ENCODE measurements around the gene RBMS3. TPM values are rescaled to one million over a fixed set of nuclear protein-coding genes. Genes with fewer than 3 reads are reported as not detected.
"Not testable (repeated sequence)": the region's sequence is repeated elsewhere in the genome, so short reads cannot be mapped to it uniquely, and the experiment has no call there.

RBMS3 gene
- total RNA-seq, 2 donors from 2014 or later = 31.7 to 45.1 TPM

- Histone ChIP-seq H3K27ac (no peak overlapping the region), H3K9me3 (no peaks in the 10 kb centered on the region), H3K4me1 (replicated peaks) (no peaks in the 10 kb centered on the region), H3K4me3 (no peak overlapping the region), H3K36me3 (no peaks in the 10 kb centered on the region), H3K27me3 (replicated peaks; ENCODE audit: insufficient read depth) (no peaks in the 10 kb centered on the region)
- TF ChIP-seq POLR2AphosphoS5 (IDR thresholded peaks at IDR 0.05) (no peak), POLR2A (IDR thresholded peaks at IDR 0.05) (no peak), CTCF (IDR thresholded peaks at IDR 0.05) (no peak)
- intact Hi-C loops (cut with DNase I) = loop anchor here (10.0 kb wide), 1 partner anchor 105 kb away; the partner anchor contains the start of gene RBMS3
- 41% methylated on average over 2 of the region's 2 CpGs for WGBS
- no peak for DNase-seq (ENCODE audit: low spot score)
These were observed 108.5 kb downstream of the RBMS3 start for GRCh38 chr3:29389362-29389761.

GRCh38 chr3:29392625-29393388 lies 111.9 kb downstream of the RBMS3 start:
- no peak for DNase-seq (ENCODE audit: low spot score)

GRCh38 chr3:29393946-29394345 lies 113.1 kb downstream of the RBMS3 start:
- DNase-seq (ENCODE audit: low spot score); H3K9me3 ChIP-seq; intact Hi-C loops (cut with DNase I); H3K27ac ChIP-seq; H3K4me1 ChIP-seq (replicated peaks); H3K36me3 ChIP-seq; H3K4me3 ChIP-seq; H3K27me3 ChIP-seq (replicated peaks; ENCODE audit: insufficient read depth): not testable (repeated sequence)
- 92% methylated on average over 4 of the region's 4 CpGs for WGBS

More at GRCh38 chr3:29392625-29393388, 111.9 kb downstream of the RBMS3 start:
- Histone ChIP-seq H3K36me3 (no peaks in the 10 kb centered on the region), H3K27me3 (replicated peaks; ENCODE audit: insufficient read depth) (no peaks in the 10 kb centered on the region), H3K27ac (no peak overlapping the region), H3K4me1 (replicated peaks) (no peaks in the 10 kb centered on the region), H3K4me3 (no peak overlapping the region), H3K9me3 (no peaks in the 10 kb centered on the region)
- TF ChIP-seq POLR2A (IDR thresholded peaks at IDR 0.05) (no peak), CTCF (IDR thresholded peaks at IDR 0.05) (no peak), POLR2AphosphoS5 (IDR thresholded peaks at IDR 0.05) (no peak)
- intact Hi-C loops (cut with DNase I) = no loop called here

GRCh38 chr3:29397406-29397805 lies 116.5 kb downstream of the RBMS3 start:
- no peak for DNase-seq (ENCODE audit: low spot score)
- H3K36me3 ChIP-seq = no peaks in the 10 kb centered on the region
- H3K27me3 ChIP-seq (replicated peaks; ENCODE audit: insufficient read depth) = no peaks in the 10 kb centered on the region
- no peaks in the 10 kb centered on the region for H3K4me1 ChIP-seq (replicated peaks)
- WGBS = 97% methylated on average over 3 of the region's 3 CpGs
- H3K4me3 ChIP-seq = no peak overlapping the region
- no peaks in the 10 kb centered on the region for H3K9me3 ChIP-seq
- no peak for TF ChIP-seq CTCF (IDR thresholded peaks at IDR 0.05)
- intact Hi-C loops (cut with DNase I) = no loop called here
- no peak overlapping the region for H3K27ac ChIP-seq

GRCh38 chr3:29398787-29399186 lies 117.9 kb downstream of the RBMS3 start:
- DNase-seq (ENCODE audit: low spot score) = no peak
- H3K4me1 ChIP-seq (replicated peaks) = no peaks in the 10 kb centered on the region
- no peak overlapping the region for H3K27ac ChIP-seq
- WGBS = 83% methylated on average over 4 of the region's 4 CpGs
- H3K36me3 ChIP-seq = no peaks in the 10 kb centered on the region
- H3K9me3 ChIP-seq = no peaks in the 10 kb centered on the region
- intact Hi-C loops (cut with DNase I) = no loop called here
- TF ChIP-seq POLR2AphosphoS5 (IDR thresholded peaks at IDR 0.05) (no peak), POLR2A (IDR thresholded peaks at IDR 0.05) (no peak), CTCF (IDR thresholded peaks at IDR 0.05) (no peak)
- H3K27me3 ChIP-seq (replicated peaks; ENCODE audit: insufficient read depth) = no peaks in the 10 kb centered on the region
- H3K4me3 ChIP-seq = no peak overlapping the region
